ENCODE results near the gene CAST. TPM values are rescaled to one million over a fixed set of nuclear protein-coding genes. Genes with fewer than 3 reads are reported as not detected.

CAST gene
- total RNA-seq, 1 donor from 2014 or later = 87.2 TPM

DNA sequence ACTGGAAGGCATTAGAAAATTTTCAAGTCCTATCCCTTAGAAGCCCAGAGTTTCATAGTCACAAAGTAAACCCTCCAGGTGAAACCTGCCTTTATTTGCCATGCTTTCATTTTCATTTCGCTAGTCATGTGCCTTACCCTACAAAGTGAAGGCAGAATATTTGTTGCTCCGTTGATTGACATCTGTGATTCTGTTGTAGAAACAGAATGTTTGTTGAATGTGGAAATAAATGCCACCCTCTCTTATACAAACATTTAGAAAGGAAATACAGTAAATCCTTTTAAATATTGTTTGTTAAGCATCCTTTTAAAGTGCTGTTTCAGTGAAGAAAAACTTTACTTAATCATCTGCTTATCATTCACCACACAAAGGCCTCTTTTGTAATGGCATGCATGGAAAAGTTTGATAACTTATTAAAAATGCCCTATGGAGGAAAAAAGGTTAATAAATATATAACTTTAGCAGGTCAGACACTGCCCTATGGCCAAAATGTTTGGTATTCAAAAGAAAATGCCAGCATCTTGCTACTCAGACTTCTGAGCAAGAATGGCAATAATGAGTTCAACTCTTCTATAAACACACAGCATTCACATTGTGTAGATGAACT, 34.3 kb upstream of the CAST start:
- H3K27me3 ChIP-seq (ENCODE audit: control insufficient read depth in 3 of 3, insufficient read depth in 3 of 3, low read length in 3 of 3) = no peaks in the 10 kb centered on the region
- H3K9ac ChIP-seq (ENCODE audit: low read depth in 1 of 3, low read length in 3 of 3) = no peak overlapping the region
- H3K4me3 ChIP-seq (ENCODE audit: low read length in 3 of 3) = no peak overlapping the region
- no peak overlapping the region for H3K27ac ChIP-seq (ENCODE audit: low read depth, low read length)
- peaks cover 0 to 7% (median 3%) of the 10 kb centered on the region in 3 donors for H3K4me1 ChIP-seq (ENCODE audit: control insufficient read depth in 3 of 3, insufficient read depth in 3 of 3, low read length in 3 of 3)
- H3K9me3 ChIP-seq (ENCODE audit: control insufficient read depth in 3 of 3, low read length in 3 of 3) = no peaks in the 10 kb centered on the region
- no peaks in the 10 kb centered on the region for H3K36me3 ChIP-seq (ENCODE audit: control insufficient read depth in 3 of 3, insufficient read depth in 3 of 3, low read length in 3 of 3)

DNA sequence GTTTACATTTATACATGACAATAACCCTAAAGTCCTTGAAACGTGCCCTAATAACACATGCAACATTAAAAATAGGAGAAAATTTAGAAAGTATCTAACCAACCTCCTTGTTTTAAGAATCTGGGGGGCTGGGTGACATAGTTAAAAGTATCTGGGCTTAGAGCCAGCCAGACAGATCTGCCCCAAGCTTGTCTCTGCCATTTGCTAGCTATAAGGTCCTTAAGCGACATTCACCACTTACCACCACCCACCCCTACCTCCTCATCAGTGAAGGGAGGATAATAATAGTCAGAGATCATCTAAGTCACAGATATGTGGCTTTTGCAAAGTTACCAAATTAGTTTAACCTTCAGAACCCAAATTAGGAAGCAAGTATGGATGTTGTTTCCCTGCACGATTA, 33.8 kb upstream of the CAST start:
- Histone ChIP-seq H3K27ac (ENCODE audit: low read depth, low read length) (no peak overlapping the region), H3K27me3 (ENCODE audit: control insufficient read depth in 3 of 3, insufficient read depth in 3 of 3, low read length in 3 of 3) (no peaks in the 10 kb centered on the region), H3K36me3 (ENCODE audit: control insufficient read depth in 3 of 3, insufficient read depth in 3 of 3, low read length in 3 of 3) (no peaks in the 10 kb centered on the region), H3K9me3 (ENCODE audit: control insufficient read depth in 3 of 3, low read length in 3 of 3) (no peaks in the 10 kb centered on the region), H3K9ac (ENCODE audit: low read depth in 1 of 3, low read length in 3 of 3) (no peak overlapping the region), H3K4me1 (ENCODE audit: control insufficient read depth in 3 of 3, insufficient read depth in 3 of 3, low read length in 3 of 3) (peaks cover 0 to 7% (median 3%) of the 10 kb centered on the region in 3 donors), H3K4me3 (ENCODE audit: low read length in 3 of 3) (no peak overlapping the region)

DNA sequence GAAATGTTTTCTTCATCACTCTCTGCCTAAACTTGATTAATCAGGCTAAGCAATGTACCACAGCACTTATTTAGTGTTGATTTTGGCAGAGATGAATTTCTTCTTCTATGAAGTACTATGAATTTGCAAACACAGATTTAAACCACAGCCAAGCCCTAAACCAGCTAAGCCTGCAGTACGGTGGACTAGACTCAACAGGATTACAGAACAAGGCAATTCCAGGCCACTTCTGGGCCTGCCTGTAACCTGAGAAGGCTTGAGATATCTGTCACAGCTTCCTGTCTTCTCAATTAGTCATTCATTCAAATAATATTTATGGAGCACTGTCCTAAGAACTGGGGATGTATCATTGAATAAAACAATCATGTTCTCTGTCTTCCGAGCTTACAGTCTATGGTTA, 32.4 kb upstream of the CAST start:
- Histone ChIP-seq H3K9me3 (ENCODE audit: control insufficient read depth in 3 of 3, low read length in 3 of 3) (no peaks in the 10 kb centered on the region), H3K36me3 (ENCODE audit: control insufficient read depth in 3 of 3, insufficient read depth in 3 of 3, low read length in 3 of 3) (no peaks in the 10 kb centered on the region), H3K4me1 (ENCODE audit: control insufficient read depth in 3 of 3, insufficient read depth in 3 of 3, low read length in 3 of 3) (peaks cover 0 to 7% (median 3%) of the 10 kb centered on the region in 3 donors), H3K27me3 (ENCODE audit: control insufficient read depth in 3 of 3, insufficient read depth in 3 of 3, low read length in 3 of 3) (no peaks in the 10 kb centered on the region), H3K9ac (ENCODE audit: low read depth in 1 of 3, low read length in 3 of 3) (no peak overlapping the region), H3K4me3 (ENCODE audit: low read length in 3 of 3) (no peak overlapping the region), H3K27ac (ENCODE audit: low read depth, low read length) (no peak overlapping the region)

DNA sequence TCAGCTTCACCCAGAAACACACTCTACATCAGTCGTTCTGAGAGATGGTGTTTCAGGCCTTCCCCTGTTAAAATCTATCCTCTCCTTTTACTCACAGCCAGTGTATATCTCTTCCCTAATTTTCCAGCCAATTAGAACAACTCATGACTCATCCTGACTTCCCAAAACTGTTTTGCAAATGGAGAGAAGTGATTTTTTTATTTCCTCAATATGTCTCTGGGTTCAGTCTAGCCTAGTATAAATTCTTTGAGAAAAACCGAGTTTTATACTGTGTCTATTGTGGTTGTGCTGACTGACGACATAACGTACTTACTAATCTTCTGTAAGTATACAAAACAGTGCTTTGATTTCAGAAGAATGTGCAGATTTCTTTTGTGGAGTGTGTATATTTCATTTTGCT, 28.4 kb upstream of the CAST start:
- peaks cover 0 to 7% (median 3%) of the 10 kb centered on the region in 3 donors for H3K4me1 ChIP-seq (ENCODE audit: control insufficient read depth in 3 of 3, insufficient read depth in 3 of 3, low read length in 3 of 3)
- no peaks in the 10 kb centered on the region for H3K9me3 ChIP-seq (ENCODE audit: control insufficient read depth in 3 of 3, low read length in 3 of 3)
- H3K9ac ChIP-seq (ENCODE audit: low read depth in 1 of 3, low read length in 3 of 3) = no peak overlapping the region
- H3K4me3 ChIP-seq (ENCODE audit: low read length in 3 of 3) = no peak overlapping the region
- no peaks in the 10 kb centered on the region for H3K27me3 ChIP-seq (ENCODE audit: control insufficient read depth in 3 of 3, insufficient read depth in 3 of 3, low read length in 3 of 3)
- H3K27ac ChIP-seq (ENCODE audit: low read depth, low read length) = no peak overlapping the region
- no peaks in the 10 kb centered on the region for H3K36me3 ChIP-seq (ENCODE audit: control insufficient read depth in 3 of 3, insufficient read depth in 3 of 3, low read length in 3 of 3)

DNA sequence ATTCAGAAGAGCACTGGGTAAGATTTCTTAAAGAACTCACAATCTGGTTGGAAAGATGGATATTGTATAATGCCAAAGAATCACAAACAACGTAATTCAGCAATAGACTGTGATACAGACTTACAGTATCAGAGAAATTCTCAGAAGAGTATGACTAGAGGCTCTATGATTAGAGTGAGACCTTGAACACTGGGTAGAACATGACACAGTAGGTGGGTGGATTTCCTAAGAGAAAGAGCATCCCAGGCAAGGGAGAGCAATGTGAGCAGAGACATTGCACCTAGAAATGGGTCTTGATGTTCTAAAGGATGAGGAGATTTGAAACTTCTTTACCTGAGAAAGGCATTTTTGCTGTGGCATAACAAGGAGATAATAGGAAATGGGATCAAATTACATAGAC, 27.3 kb upstream of the CAST start:
- Histone ChIP-seq H3K36me3 (ENCODE audit: control insufficient read depth in 3 of 3, insufficient read depth in 3 of 3, low read length in 3 of 3) (no peaks in the 10 kb centered on the region), H3K4me1 (ENCODE audit: control insufficient read depth in 3 of 3, insufficient read depth in 3 of 3, low read length in 3 of 3) (peaks cover 0 to 4% (median 2%) of the 10 kb centered on the region in 3 donors), H3K9ac (ENCODE audit: low read depth in 1 of 3, low read length in 3 of 3) (no peak overlapping the region)

DNA sequence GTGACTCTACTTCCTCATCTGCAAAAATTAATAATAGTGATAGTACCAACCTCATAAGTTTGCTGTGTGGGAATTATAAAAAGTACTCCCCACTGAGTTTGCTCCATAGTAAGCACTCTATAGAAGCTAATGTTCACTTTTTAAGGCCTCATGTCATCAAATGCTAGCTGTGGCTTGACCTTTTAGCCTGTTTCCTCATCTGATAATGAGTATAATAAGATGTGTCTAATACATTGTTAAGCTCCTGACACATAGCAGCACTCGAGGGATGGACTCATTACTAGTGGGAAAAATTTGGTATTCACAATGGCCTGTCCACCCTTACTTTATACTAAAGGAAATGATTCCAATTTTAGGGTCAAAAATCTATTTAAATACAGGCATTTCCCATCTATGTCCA, 26.1 kb upstream of the CAST start:
- Histone ChIP-seq H3K27ac (ENCODE audit: low read depth, low read length) (no peak overlapping the region), H3K9ac (ENCODE audit: low read depth in 1 of 3, low read length in 3 of 3) (no peak overlapping the region), H3K9me3 (ENCODE audit: control insufficient read depth in 3 of 3, low read length in 3 of 3) (no peaks in the 10 kb centered on the region), H3K4me3 (ENCODE audit: low read length in 3 of 3) (no peak overlapping the region), H3K36me3 (ENCODE audit: control insufficient read depth in 3 of 3, insufficient read depth in 3 of 3, low read length in 3 of 3) (no peaks in the 10 kb centered on the region), H3K4me1 (ENCODE audit: control insufficient read depth in 3 of 3, insufficient read depth in 3 of 3, low read length in 3 of 3) (no peaks in the 10 kb centered on the region), H3K27me3 (ENCODE audit: control insufficient read depth in 3 of 3, insufficient read depth in 3 of 3, low read length in 3 of 3) (no peaks in the 10 kb centered on the region)

More for the DNA sequence above, 27.3 kb upstream of the CAST start:
- Histone ChIP-seq H3K27me3 (ENCODE audit: control insufficient read depth in 3 of 3, insufficient read depth in 3 of 3, low read length in 3 of 3) (no peaks in the 10 kb centered on the region), H3K9me3 (ENCODE audit: control insufficient read depth in 3 of 3, low read length in 3 of 3) (no peaks in the 10 kb centered on the region), H3K4me3 (ENCODE audit: low read length in 3 of 3) (no peak overlapping the region), H3K27ac (ENCODE audit: low read depth, low read length) (no peak overlapping the region)

DNA sequence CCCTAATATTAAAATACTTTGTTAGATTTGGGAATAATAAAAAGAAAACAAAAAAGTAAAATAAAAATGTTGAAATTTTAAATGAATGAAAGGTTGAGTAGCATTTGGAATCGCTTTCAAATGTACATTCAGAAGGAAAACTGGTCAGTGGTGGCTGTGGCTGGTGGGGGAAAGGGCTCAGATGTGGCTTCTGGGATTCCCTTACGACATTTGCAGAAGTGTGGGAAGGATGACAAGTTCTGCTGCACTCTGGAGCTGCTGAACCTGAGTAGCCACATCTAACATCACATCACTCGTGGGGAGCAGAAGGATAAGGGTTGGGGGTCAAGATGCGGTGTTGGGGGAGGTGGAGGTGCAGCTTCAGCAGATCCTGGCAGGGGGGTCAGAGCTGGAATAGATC, 25.6 kb upstream of the CAST start:
- H3K27me3 ChIP-seq (ENCODE audit: control insufficient read depth in 3 of 3, insufficient read depth in 3 of 3, low read length in 3 of 3) = no peaks in the 10 kb centered on the region
- no peaks in the 10 kb centered on the region for H3K4me1 ChIP-seq (ENCODE audit: control insufficient read depth in 3 of 3, insufficient read depth in 3 of 3, low read length in 3 of 3)
- no peak overlapping the region for H3K9ac ChIP-seq (ENCODE audit: low read depth in 1 of 3, low read length in 3 of 3)
- H3K9me3 ChIP-seq (ENCODE audit: control insufficient read depth in 3 of 3, low read length in 3 of 3) = no peaks in the 10 kb centered on the region
- H3K36me3 ChIP-seq (ENCODE audit: control insufficient read depth in 3 of 3, insufficient read depth in 3 of 3, low read length in 3 of 3) = no peaks in the 10 kb centered on the region
- no peak overlapping the region for H3K4me3 ChIP-seq (ENCODE audit: low read length in 3 of 3)
- H3K27ac ChIP-seq (ENCODE audit: low read depth, low read length) = no peak overlapping the region

DNA sequence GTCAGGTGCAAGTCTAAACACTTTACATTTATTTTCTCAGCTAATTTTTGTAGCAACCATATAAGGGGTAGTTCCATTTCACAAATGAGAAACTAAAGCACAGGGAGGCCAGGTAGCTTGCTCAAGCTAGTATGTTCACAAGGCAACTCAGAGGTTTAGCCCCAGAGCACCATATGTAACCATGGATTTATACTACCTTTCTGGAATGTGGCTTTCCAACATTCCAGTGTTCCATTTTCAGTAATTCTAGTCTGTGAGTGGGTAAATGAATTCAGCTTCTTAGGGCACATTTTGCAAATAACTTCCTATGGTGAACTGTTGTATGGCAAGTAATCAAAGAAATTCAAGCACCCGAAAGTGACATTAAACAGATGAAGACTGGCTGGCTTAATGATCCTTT, 25.0 kb upstream of the CAST start:
- Histone ChIP-seq H3K27me3 (ENCODE audit: control insufficient read depth in 3 of 3, insufficient read depth in 3 of 3, low read length in 3 of 3) (no peaks in the 10 kb centered on the region), H3K36me3 (ENCODE audit: control insufficient read depth in 3 of 3, insufficient read depth in 3 of 3, low read length in 3 of 3) (no peaks in the 10 kb centered on the region), H3K4me1 (ENCODE audit: control insufficient read depth in 3 of 3, insufficient read depth in 3 of 3, low read length in 3 of 3) (no peaks in the 10 kb centered on the region), H3K27ac (ENCODE audit: low read depth, low read length) (no peak overlapping the region), H3K9ac (ENCODE audit: low read depth in 1 of 3, low read length in 3 of 3) (no peak overlapping the region), H3K9me3 (ENCODE audit: control insufficient read depth in 3 of 3, low read length in 3 of 3) (no peaks in the 10 kb centered on the region), H3K4me3 (ENCODE audit: low read length in 3 of 3) (no peak overlapping the region)

DNA sequence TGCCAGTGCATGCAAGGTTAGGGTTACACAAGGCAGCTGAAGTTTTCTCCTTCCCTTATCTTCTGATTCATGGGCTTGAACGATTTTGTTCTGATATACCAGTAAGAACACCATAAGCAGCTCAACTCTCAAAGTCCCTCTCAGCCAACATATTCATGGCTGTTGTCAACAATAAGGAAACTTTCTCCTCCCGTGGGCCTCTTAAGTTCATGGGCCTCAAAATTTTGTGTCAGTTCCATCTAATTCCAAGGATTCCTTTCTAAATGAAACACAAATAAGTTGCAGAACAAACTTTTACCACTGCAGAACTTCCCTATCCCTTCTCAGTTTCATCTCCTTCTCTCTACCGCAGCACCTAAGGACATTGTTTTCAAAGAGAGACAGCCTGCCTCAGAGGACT, 23.6 kb upstream of the CAST start:
- Histone ChIP-seq H3K36me3 (ENCODE audit: control insufficient read depth in 3 of 3, insufficient read depth in 3 of 3, low read length in 3 of 3) (no peaks in the 10 kb centered on the region), H3K9ac (ENCODE audit: low read depth in 1 of 3, low read length in 3 of 3) (no peak overlapping the region), H3K27ac (ENCODE audit: low read depth, low read length) (no peak overlapping the region), H3K4me3 (ENCODE audit: low read length in 3 of 3) (no peak overlapping the region), H3K4me1 (ENCODE audit: control insufficient read depth in 3 of 3, insufficient read depth in 3 of 3, low read length in 3 of 3) (no peaks in the 10 kb centered on the region), H3K27me3 (ENCODE audit: control insufficient read depth in 3 of 3, insufficient read depth in 3 of 3, low read length in 3 of 3) (no peaks in the 10 kb centered on the region), H3K9me3 (ENCODE audit: control insufficient read depth in 3 of 3, low read length in 3 of 3) (no peaks in the 10 kb centered on the region)

DNA sequence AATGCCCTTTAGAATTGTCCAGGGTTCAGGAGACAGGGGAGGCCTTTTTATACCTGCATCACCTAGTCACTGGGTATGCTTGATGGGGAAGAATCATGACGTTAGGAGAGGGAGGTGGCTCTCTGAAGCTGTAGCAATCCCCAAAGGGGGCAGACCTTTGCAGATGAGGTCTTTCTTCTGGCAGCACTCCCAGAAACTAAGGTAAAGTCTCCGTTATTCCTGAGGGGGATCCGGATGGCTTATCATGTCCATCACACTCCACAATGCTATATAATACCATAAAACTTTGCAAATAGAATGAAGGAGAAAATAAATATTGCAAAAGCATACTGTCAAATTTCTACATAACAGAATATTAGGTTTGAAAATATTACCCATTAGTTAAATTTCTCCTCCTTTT, 21.5 kb upstream of the CAST start:
- no peaks in the 10 kb centered on the region for H3K9me3 ChIP-seq (ENCODE audit: control insufficient read depth in 3 of 3, low read length in 3 of 3)
- no peak overlapping the region for H3K4me3 ChIP-seq (ENCODE audit: low read length in 3 of 3)
- H3K4me1 ChIP-seq (ENCODE audit: control insufficient read depth in 3 of 3, insufficient read depth in 3 of 3, low read length in 3 of 3) = no peaks in the 10 kb centered on the region
- no peak overlapping the region for H3K9ac ChIP-seq (ENCODE audit: low read depth in 1 of 3, low read length in 3 of 3)
- no peaks in the 10 kb centered on the region for H3K36me3 ChIP-seq (ENCODE audit: control insufficient read depth in 3 of 3, insufficient read depth in 3 of 3, low read length in 3 of 3)
- no peak overlapping the region for H3K27ac ChIP-seq (ENCODE audit: low read depth, low read length)
- no peaks in the 10 kb centered on the region for H3K27me3 ChIP-seq (ENCODE audit: control insufficient read depth in 3 of 3, insufficient read depth in 3 of 3, low read length in 3 of 3)

Data from skeletal muscle tissue (tissue), 4 donors.